Prostate gland (tissue), 2 donors: ENCODE data around the gene AGR2. TPM values are rescaled to one million over a fixed set of nuclear protein-coding genes. Genes with fewer than 3 reads are reported as not detected.
"Not testable (repeated sequence)": the region's sequence is repeated elsewhere in the genome, so short reads cannot be mapped to it uniquely, and the experiment has no call there.

Source experiments
- DNase-seq: peaks from one replicate; pipeline ENCODE4 v3.0.0-alpha.2; 2019; ENCODE audit warnings: low spot score
- H3K27ac ChIP-seq, 2 donors: fragments of 200-600 bp; sonication (generic); 2 replicates each; pipeline ENCODE4 v1.5.1; 2017 to 2019
- H3K27me3 ChIP-seq: fragments of 200-600 bp; sonication (generic); replicated peaks from 2 replicates; pipeline ENCODE4 v1.5.1; 2019; ENCODE audit not compliant: insufficient read depth
- H3K36me3 ChIP-seq, 2 donors: fragments of 200-600 bp; sonication (generic); 1 replicate in 1 of 2; 2 replicates in 1 of 2; pipeline versions ENCODE4 v1.5.1 to v1.8.1; 2017 to 2019
- H3K4me1 ChIP-seq: fragments of 200-600 bp; sonication (generic); replicated peaks from 2 replicates; pipeline ENCODE4 v1.5.1; 2019
- H3K4me3 ChIP-seq, 2 donors: fragments of 200-600 bp; sonication (generic); 2 replicates each; pipeline ENCODE4 v1.5.1; 2017 to 2019
- H3K9me3 ChIP-seq: fragments of 200-600 bp; sonication (generic); 2 replicates; pipeline ENCODE4 v1.5.1; 2017
- POLR2A ChIP-seq: fragments of 450-650 bp; IDR thresholded peaks from one replicate; pipeline ENCODE4 v1.6.1; 2016; ENCODE audit warnings: antibody characterized with exemption, mild to moderate bottlenecking
- POLR2AphosphoS5 ChIP-seq: sonication (generic); formaldehyde crosslinking; IDR thresholded peaks from one replicate; pipeline ENCODE4 v1.6.1; 2017; ENCODE audit warnings: antibody characterized with exemption
- WGBS: methylation state at CpG from one replicate; pipeline ENCODE4 v1.1.5; 2018; 5-methylcytosine and 5-hydroxymethylcytosine counted together
- intact Hi-C: fragments of 100-400 bp; cut with DNase I; formaldehyde crosslinking; loops from one replicate; pipeline ENCODE4 v1.14.2; 2022
- total RNA-seq, 2 donors: library from RNA; depleted of rRNA; stranded (reverse); fragments of >200 nt; gene quantifications; one replicate each; pipeline ENCODE4 v1.1.0, GENCODE V29; 2016
- TF ChIP-seq, protein P1 (sequence below), 4 experiments: fragments of 200-600 bp in 2 of 4; fragments of 450-650 bp in 2 of 4; sonication (generic) in 2 of 4; IDR thresholded peaks; 1 replicate in 3 of 4; 2 replicates in 1 of 4; pipeline ENCODE4 v1.5.1; 2016 to 2019; ENCODE audit warnings: antibody characterized with exemption in 4 of 4, mild to moderate bottlenecking in 2 of 4, moderate library complexity in 2 of 4

AGR2 gene
- total RNA-seq = 100 to 1,000 TPM in 1 of 2 donors, 10 to 100 TPM in 1; 74.6 to 290 TPM

- Histone ChIP-seq H3K27me3 (no peaks in the 10 kb centered on the region), H3K9me3 (no peaks in the 10 kb centered on the region), H3K4me1 (no peaks in the 10 kb centered on the region), H3K36me3 (no peaks in the 10 kb centered on the region), H3K4me3 (peak within 1 kb of the TSS in 1 of 2 donors; percentile 12), H3K27ac (no peak within 1 kb of the TSS)
- peak; percentile 73 for DNase-seq
- intact Hi-C loops = loop anchor here (10.0 kb wide), 1 partner anchor 110 kb away; no protein-coding TSS in a partner anchor
- WGBS = 47% methylated on average over 13 of the region's 13 CpGs
- TF ChIP-seq, protein P1, sequence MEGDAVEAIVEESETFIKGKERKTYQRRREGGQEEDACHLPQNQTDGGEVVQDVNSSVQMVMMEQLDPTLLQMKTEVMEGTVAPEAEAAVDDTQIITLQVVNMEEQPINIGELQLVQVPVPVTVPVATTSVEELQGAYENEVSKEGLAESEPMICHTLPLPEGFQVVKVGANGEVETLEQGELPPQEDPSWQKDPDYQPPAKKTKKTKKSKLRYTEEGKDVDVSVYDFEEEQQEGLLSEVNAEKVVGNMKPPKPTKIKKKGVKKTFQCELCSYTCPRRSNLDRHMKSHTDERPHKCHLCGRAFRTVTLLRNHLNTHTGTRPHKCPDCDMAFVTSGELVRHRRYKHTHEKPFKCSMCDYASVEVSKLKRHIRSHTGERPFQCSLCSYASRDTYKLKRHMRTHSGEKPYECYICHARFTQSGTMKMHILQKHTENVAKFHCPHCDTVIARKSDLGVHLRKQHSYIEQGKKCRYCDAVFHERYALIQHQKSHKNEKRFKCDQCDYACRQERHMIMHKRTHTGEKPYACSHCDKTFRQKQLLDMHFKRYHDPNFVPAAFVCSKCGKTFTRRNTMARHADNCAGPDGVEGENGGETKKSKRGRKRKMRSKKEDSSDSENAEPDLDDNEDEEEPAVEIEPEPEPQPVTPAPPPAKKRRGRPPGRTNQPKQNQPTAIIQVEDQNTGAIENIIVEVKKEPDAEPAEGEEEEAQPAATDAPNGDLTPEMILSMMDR (IDR thresholded peaks at IDR 0.05) = no peak
- peak; percentile 10 for TF ChIP-seq POLR2AphosphoS5
- peak; percentile 50 for TF ChIP-seq POLR2A
These were observed at the start of gene AGR2 for GRCh38 chr7:16804674-16805439. Gene AGR2 (minus strand): TSS chr7:16804999. CDS start chr7:16801796, 3,203 bp downstream.

GRCh38 chr7:16853189-16853588 lies 48.4 kb upstream of the AGR2 start:
- intact Hi-C loops, DNase-seq, H3K4me1 ChIP-seq, H3K36me3 ChIP-seq, H3K27me3 ChIP-seq, H3K27ac ChIP-seq, H3K9me3 ChIP-seq, H3K4me3 ChIP-seq: not testable (repeated sequence)
- 90% methylated on average over 11 of the region's 11 CpGs for WGBS

- TF ChIP-seq POLR2A (no peak), POLR2AphosphoS5 (no peak)
- TF ChIP-seq, protein P1 (IDR thresholded peaks at IDR 0.05) = no peak
- H3K36me3 ChIP-seq = no peaks in the 10 kb centered on the region
- no peaks in the 10 kb centered on the region for H3K9me3 ChIP-seq
- intact Hi-C loops = no loop called here
- no peaks in the 10 kb centered on the region for H3K27me3 ChIP-seq
- WGBS = 73% methylated on average over 2 of the region's 2 CpGs
- H3K27ac ChIP-seq = no peak overlapping the region
- no peak for DNase-seq
- no peak overlapping the region for H3K4me3 ChIP-seq
- H3K4me1 ChIP-seq = no peaks in the 10 kb centered on the region
These were observed 47.0 kb upstream of the AGR2 start for GRCh38 chr7:16851829-16852228.

- no peaks in the 10 kb centered on the region for H3K4me1 ChIP-seq
- no peaks in the 10 kb centered on the region for H3K36me3 ChIP-seq
- no peak for DNase-seq
- TF ChIP-seq, protein P1 (IDR thresholded peaks at IDR 0.05) = no peak
- TF ChIP-seq POLR2A (no peak), POLR2AphosphoS5 (no peak)
- intact Hi-C loops = no loop called here
- no peaks in the 10 kb centered on the region for H3K27me3 ChIP-seq
- 89% methylated on average over 39 of the region's 44 CpGs for WGBS
- no peak overlapping the region for H3K27ac ChIP-seq
- H3K4me3 ChIP-seq = no peak overlapping the region
- H3K9me3 ChIP-seq = no peaks in the 10 kb centered on the region
These were observed 46.0 kb upstream of the AGR2 start for GRCh38 chr7:16850614-16851466.

- no peaks in the 10 kb centered on the region for H3K27me3 ChIP-seq
- DNase-seq = no peak
- no peaks in the 10 kb centered on the region for H3K4me1 ChIP-seq
- H3K36me3 ChIP-seq = no peaks in the 10 kb centered on the region
- WGBS = 95% methylated on average over 12 of the region's 12 CpGs
- no peaks in the 10 kb centered on the region for H3K9me3 ChIP-seq
- H3K27ac ChIP-seq = no peak overlapping the region
- H3K4me3 ChIP-seq = no peak overlapping the region
- TF ChIP-seq POLR2AphosphoS5 (no peak), POLR2A (no peak)
- TF ChIP-seq, protein P1 (IDR thresholded peaks at IDR 0.05) = no peak
- intact Hi-C loops = no loop called here
These were observed 44.7 kb upstream of the AGR2 start for GRCh38 chr7:16849296-16850148.
